DND-41 (cell line): Measurements from ENCODE around the gene LRRC10B.
"Not testable (repeated sequence)": the region's sequence is repeated elsewhere in the genome, so short reads cannot be mapped to it uniquely, and the experiment has no call there.

Experiments
- ATAC-seq: fragments of 200-7000 bp; cut with Tn5 transposase; 3 replicates; pipeline ENCODE4 v1.9.1; 2021; ENCODE audit warnings: low read depth; ENCODE audit not compliant: insufficient read depth
- DNase-seq: peaks from one replicate; pipeline ENCODE4 v3.0.0-alpha.2; 2020
- H2AFZ ChIP-seq: 2 replicates; pipeline ENCODE4 v1.6.0; 2012; ENCODE audit warnings: low read depth, low read length
- H3K27ac ChIP-seq: 2 replicates; pipeline ENCODE4 v1.5.1; 2012; ENCODE audit warnings: low read length, inconsistent platforms
- H3K27me3 ChIP-seq: fragments of 200-600 bp; sonication (generic); 2 replicates; pipeline ENCODE4 v1.6.0; 2012; ENCODE audit warnings: low read length, mild to moderate bottlenecking, inconsistent platforms; ENCODE audit not compliant: insufficient read depth, poor library complexity
- H3K36me3 ChIP-seq: 2 replicates; pipeline ENCODE4 v1.5.1; 2012; ENCODE audit warnings: low read length, inconsistent platforms; ENCODE audit not compliant: insufficient read depth
- H3K4me1 ChIP-seq: 2 replicates; pipeline ENCODE4 v1.5.1; 2012; ENCODE audit warnings: mild to moderate bottlenecking, low read length; ENCODE audit not compliant: insufficient read depth
- H3K4me2 ChIP-seq: 2 replicates; pipeline ENCODE4 v1.6.0; 2012; ENCODE audit warnings: mild to moderate bottlenecking, moderate library complexity, low read length, inconsistent platforms; ENCODE audit not compliant: insufficient read depth
- H3K4me3 ChIP-seq, 2 experiments: fragments of 200-600 bp in 1 of 2; shearing (Covaris generic) in 1 of 2; 2 replicates each; pipeline ENCODE4 v1.5.1; 2012 to 2016; ENCODE audit warnings: inconsistent platforms in 2 of 2, low read length in 2 of 2, mild to moderate bottlenecking in 2 of 2, low read depth in 1 of 2, moderate library complexity in 1 of 2
- H3K79me2 ChIP-seq: 2 replicates; pipeline ENCODE4 v1.6.0; 2012; ENCODE audit warnings: low read length, inconsistent platforms; ENCODE audit not compliant: insufficient read depth
- H3K9ac ChIP-seq: 2 replicates; pipeline ENCODE4 v1.6.0; 2012; ENCODE audit warnings: low read depth, mild to moderate bottlenecking, inconsistent platforms, low read length, moderate library complexity
- H3K9me3 ChIP-seq: 2 replicates; pipeline ENCODE4 v1.5.1; 2012; ENCODE audit warnings: low read length, moderate library complexity, mild to moderate bottlenecking, inconsistent platforms; ENCODE audit not compliant: insufficient read depth, severe bottlenecking
- H4K20me1 ChIP-seq: 2 replicates; pipeline ENCODE4 v1.6.0; 2012; ENCODE audit warnings: low read length; ENCODE audit not compliant: insufficient read depth
- CTCF ChIP-seq: IDR thresholded peaks from 2 replicates; pipeline ENCODE4 v1.5.1; 2012; ENCODE audit warnings: borderline replicate concordance, low read length, moderate library complexity, mild to moderate bottlenecking; ENCODE audit not compliant: poor library complexity, severe bottlenecking; ENCODE audit errors: extremely low read depth
- EZH2 ChIP-seq: IDR thresholded peaks from 3 replicates; pipeline ENCODE4 v1.6.1; 2012; ENCODE audit warnings: borderline replicate concordance, low read depth, mild to moderate bottlenecking, moderate library complexity, low read length, inconsistent platforms; ENCODE audit not compliant: severe bottlenecking

Gene LRRC10B

GRCh38 chr11:61507962-61508861, at the start of gene LRRC10B:
LRRC10B (plus strand) TSS chr11:61508749; CDS start chr11:61508999, 250 bp downstream.
- Histone ChIP-seq H3K4me3 (no peak within 1 kb of the TSS), H3K36me3 (no peaks in the 10 kb centered on the region), H4K20me1 (no peaks in the 10 kb centered on the region), H3K9ac (no peak within 1 kb of the TSS), H3K79me2 (no peaks in the 10 kb centered on the region), H2AFZ (no peak within 1 kb of the TSS), H3K27me3 (no peaks in the 10 kb centered on the region), H3K4me1 (no peaks in the 10 kb centered on the region), H3K9me3 (no peaks in the 10 kb centered on the region), H3K27ac (no peak within 1 kb of the TSS), H3K4me2 (no peak within 1 kb of the TSS)
- ATAC-seq (no peak), DNase-seq (no peak)
- TF ChIP-seq EZH2 (no peak), CTCF (no peak)

GRCh38 chr11:61460474-61460881, 48.1 kb upstream of the LRRC10B start:
- H2AFZ ChIP-seq: no peak overlapping the region
- DNase-seq: no peak

GRCh38 chr11:61460986-61461385, 47.6 kb upstream of the LRRC10B start:
- Histone ChIP-seq H3K4me3 (no peak overlapping the region), H3K4me1 (no peaks in the 10 kb centered on the region), H2AFZ (no peak overlapping the region), H3K9me3 (no peaks in the 10 kb centered on the region), H4K20me1 (peaks cover 11% of the 10 kb centered on the region; the same call in 1 of the 2 replicates), H3K4me2 (no peak overlapping the region), H3K27me3 (no peaks in the 10 kb centered on the region), H3K79me2 (0 out of 2 replicates have a peak, but pooled peaks cover 3% of the 10 kb centered on the region), H3K27ac (no peak overlapping the region), H3K36me3 (no peaks in the 10 kb centered on the region; the same call in 1 of the 2 replicates), H3K9ac (no peak overlapping the region)
- TF ChIP-seq EZH2 (no peak), CTCF (no peak)
- ATAC-seq (no peak), DNase-seq (no peak)

More at GRCh38 chr11:61460474-61460881, 48.1 kb upstream of the LRRC10B start:
- Histone ChIP-seq H3K9me3 (no peaks in the 10 kb centered on the region), H3K4me2 (no peak overlapping the region), H3K27ac (no peak overlapping the region), H3K79me2 (0 out of 2 replicates have a peak, but pooled peaks cover 3% of the 10 kb centered on the region), H3K4me1 (no peaks in the 10 kb centered on the region), H3K4me3 (no peak overlapping the region), H3K36me3 (peaks cover under 1% of the 10 kb centered on the region; the same call in 1 of the 2 replicates), H4K20me1 (peaks cover 11% of the 10 kb centered on the region; the same call in 1 of the 2 replicates), H3K9ac (no peak overlapping the region), H3K27me3 (no peaks in the 10 kb centered on the region)
- no peak for TF ChIP-seq CTCF
- TF ChIP-seq EZH2: no peak
- ATAC-seq: no peak

GRCh38 chr11:61467602-61468001, 40.9 kb upstream of the LRRC10B start:
- H3K4me3 ChIP-seq, H4K20me1 ChIP-seq, H3K79me2 ChIP-seq, ATAC-seq, H3K9me3 ChIP-seq, DNase-seq, H3K27me3 ChIP-seq, H3K4me1 ChIP-seq, H2AFZ ChIP-seq, H3K9ac ChIP-seq, H3K4me2 ChIP-seq, H3K27ac ChIP-seq: not testable (repeated sequence)
- H3K36me3 ChIP-seq: peaks cover 18% of the 10 kb centered on the region
